Mesodermal cell (in vitro differentiated cells): Measurements from ENCODE around the gene MYCT1.

ENCODE experiments used
- H3K27ac ChIP-seq: 2 replicates; pipeline ENCODE4 v1.7.0; 2013; ENCODE audit warnings: mild to moderate bottlenecking, low read depth, low read length, moderate library complexity; ENCODE audit not compliant: severe bottlenecking
- H3K36me3 ChIP-seq: 2 replicates; pipeline ENCODE4 v1.7.1; 2013; ENCODE audit warnings: mild to moderate bottlenecking, low read length, moderate library complexity; ENCODE audit not compliant: control insufficient read depth, insufficient read depth
- H3K4me1 ChIP-seq: one replicate; pipeline ENCODE4 v1.7.1; 2013; ENCODE audit warnings: mild to moderate bottlenecking, low read length; ENCODE audit not compliant: insufficient read depth, control insufficient read depth, poor library complexity, severe bottlenecking
- H3K4me3 ChIP-seq: 2 replicates; pipeline ENCODE4 v1.7.0; 2013; ENCODE audit warnings: low read length, control low read depth, mild to moderate bottlenecking; ENCODE audit not compliant: insufficient read depth, poor library complexity, severe bottlenecking; ENCODE audit errors: extremely low read depth
- H3K9me3 ChIP-seq: 2 replicates; pipeline ENCODE4 v1.7.1; 2013; ENCODE audit warnings: mild to moderate bottlenecking, low read length, moderate library complexity; ENCODE audit not compliant: control insufficient read depth
- WGBS, 2 experiments: methylation state at CpG; one replicate each; pipeline ENCODE4 v1.1.5; 2013; ENCODE audit warnings: missing lambda C conversion rate in 2 of 2; ENCODE audit not compliant: insufficient coverage in 2 of 2; 5-methylcytosine and 5-hydroxymethylcytosine counted together

The MYCT1 gene

DNA sequence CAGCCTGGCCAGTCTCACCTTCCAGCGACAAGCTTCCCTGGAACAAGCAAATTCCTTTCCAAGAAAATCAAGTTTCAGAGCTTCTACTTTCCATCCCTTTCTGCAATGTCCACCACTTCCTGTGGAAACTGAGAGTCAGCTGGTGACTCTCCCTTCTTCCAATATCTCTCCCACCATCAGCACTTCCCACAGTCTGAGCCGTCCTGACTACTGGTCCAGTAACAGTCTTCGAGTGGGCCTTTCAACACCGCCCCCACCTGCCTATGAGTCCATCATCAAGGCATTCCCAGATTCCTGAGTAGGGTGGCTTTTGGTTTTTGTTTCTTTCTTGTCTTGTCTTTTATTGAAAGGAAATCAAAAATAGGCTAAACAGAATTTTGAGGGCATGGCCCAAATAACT is 24.3 kb downstream of the MYCT1 start:
- 83 to 100% methylated on average over 1 to 3 of the region's 4 CpGs for WGBS, 2 experiments
- H3K9me3 ChIP-seq, result no peaks in the 10 kb centered on the region

GRCh38 chr6:152723398-152723797 is 25.7 kb downstream of the MYCT1 start:
- 57 to 100% methylated on average over 1 of the region's 1 CpG for WGBS, 2 experiments
- Histone ChIP-seq H3K27ac (no peak overlapping the region), H3K4me1 (peaks cover 7% of the 10 kb centered on the region), H3K9me3 (no peaks in the 10 kb centered on the region), H3K36me3 (no peaks in the 10 kb centered on the region), H3K4me3 (no peak overlapping the region)

More for the DNA sequence above, 24.3 kb downstream of the MYCT1 start:
- H3K36me3 ChIP-seq, result no peaks in the 10 kb centered on the region
- peaks cover 7% of the 10 kb centered on the region for H3K4me1 ChIP-seq
- no peak overlapping the region for H3K4me3 ChIP-seq
- H3K27ac ChIP-seq, result no peak overlapping the region

DNA sequence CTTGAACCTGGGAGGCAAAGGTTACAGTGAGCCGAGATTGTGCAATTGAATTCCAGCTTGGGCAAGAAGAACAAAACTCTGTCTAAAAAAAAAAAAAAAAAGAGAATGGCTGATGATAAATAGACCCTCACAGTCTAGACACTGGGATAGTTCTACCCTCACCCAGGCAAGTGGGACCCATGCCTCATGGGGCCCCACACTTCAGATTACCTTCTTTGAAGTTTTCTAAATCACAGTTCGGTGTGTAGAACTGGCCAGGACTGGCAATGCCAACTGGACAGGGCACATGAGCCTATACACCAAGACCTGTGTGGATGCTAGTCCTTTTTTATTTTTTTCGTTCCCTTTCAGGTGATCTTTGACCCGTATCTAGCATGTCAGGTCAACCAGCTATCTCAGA is 28.6 kb downstream of the MYCT1 start:
- Histone ChIP-seq H3K9me3 (no peaks in the 10 kb centered on the region), H3K4me3 (no peak overlapping the region), H3K4me1 (peaks cover 7% of the 10 kb centered on the region), H3K36me3 (no peaks in the 10 kb centered on the region), H3K27ac (no peak overlapping the region)
- 69 to 91% methylated on average over 3 to 4 of the region's 4 CpGs for WGBS, 2 experiments

DNA sequence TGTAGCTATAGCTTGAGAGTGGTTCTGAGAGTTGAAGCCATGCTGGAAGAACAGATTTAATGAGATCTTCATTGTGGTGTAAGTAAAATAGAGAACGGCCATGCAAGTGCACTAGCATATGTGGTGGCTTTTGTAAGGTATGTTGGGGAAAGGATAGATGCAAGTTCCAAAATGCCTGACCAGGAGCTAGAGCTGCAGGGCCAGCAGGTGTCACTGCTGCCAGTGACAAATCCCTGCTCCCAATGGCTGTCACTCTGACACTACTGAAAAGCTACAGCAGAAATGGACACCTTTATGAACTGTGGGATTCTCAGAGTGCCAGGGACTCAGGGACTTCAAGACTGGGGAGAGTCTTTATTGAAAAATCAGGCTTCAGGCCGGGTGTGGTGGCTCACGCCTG is 29.8 kb downstream of the MYCT1 start:
- no peak overlapping the region for H3K4me3 ChIP-seq
- no peak overlapping the region for H3K27ac ChIP-seq
- 89% methylated on average over 3 of the region's 3 CpGs for WGBS, 2 experiments
- no peaks in the 10 kb centered on the region for H3K9me3 ChIP-seq
- H3K36me3 ChIP-seq, result no peaks in the 10 kb centered on the region
- H3K4me1 ChIP-seq, result no peaks in the 10 kb centered on the region

- H3K4me1 ChIP-seq, result no peaks in the 10 kb centered on the region
- no peaks in the 10 kb centered on the region for H3K36me3 ChIP-seq
- WGBS, 2 experiments, result no CpG with 5 or more reads among the region's 2 CpGs
- no peak overlapping the region for H3K27ac ChIP-seq
- no peak overlapping the region for H3K4me3 ChIP-seq
- H3K9me3 ChIP-seq, result peaks cover 5% of the 10 kb centered on the region
Observed at GRCh38 chr6:152734630-152735029, 36.9 kb downstream of the MYCT1 start.

GRCh38 chr6:152736687-152737273 is 39.1 kb downstream of the MYCT1 start:
- Histone ChIP-seq H3K4me3 (no peak overlapping the region), H3K27ac (no peak overlapping the region), H3K9me3 (peaks cover 5% of the 10 kb centered on the region), H3K36me3 (no peaks in the 10 kb centered on the region), H3K4me1 (no peaks in the 10 kb centered on the region)
- 67% methylated on average over 1 of the region's 2 CpGs; no CpG with 5 or more reads in 1 of the 2 experiments for WGBS, 2 experiments

GRCh38 chr6:152745509-152746171 is 47.9 kb downstream of the MYCT1 start:
- H3K4me3 ChIP-seq, result no peak overlapping the region
- no peaks in the 10 kb centered on the region for H3K9me3 ChIP-seq
- no peaks in the 10 kb centered on the region for H3K4me1 ChIP-seq
- no peaks in the 10 kb centered on the region for H3K36me3 ChIP-seq
- WGBS, 2 experiments, result 79 to 82% methylated on average over 2 to 4 of the region's 4 CpGs
- H3K27ac ChIP-seq, result peak overlapping the region; percentile 0

- Histone ChIP-seq H3K4me1 (no peaks in the 10 kb centered on the region), H3K36me3 (no peaks in the 10 kb centered on the region), H3K4me3 (no peak overlapping the region), H3K9me3 (no peaks in the 10 kb centered on the region), H3K27ac (peak overlapping the region; percentile 0)
- no CpG with 5 or more reads among the region's 2 CpGs for WGBS, 2 experiments
Observed at GRCh38 chr6:152746172-152746553, 48.5 kb downstream of the MYCT1 start.

GRCh38 chr6:152748843-152749242 is 51.1 kb downstream of the MYCT1 start:
- Histone ChIP-seq H3K4me3 (no peak overlapping the region), H3K4me1 (no peaks in the 10 kb centered on the region), H3K27ac (no peak overlapping the region), H3K36me3 (no peaks in the 10 kb centered on the region), H3K9me3 (no peaks in the 10 kb centered on the region)
- no CpG with 5 or more reads among the region's 1 CpG for WGBS, 2 experiments

GRCh38 chr6:152749336-152749735 is 51.6 kb downstream of the MYCT1 start:
- Histone ChIP-seq H3K36me3 (no peaks in the 10 kb centered on the region), H3K4me1 (no peaks in the 10 kb centered on the region), H3K27ac (no peak overlapping the region), H3K9me3 (no peaks in the 10 kb centered on the region), H3K4me3 (no peak overlapping the region)
- WGBS, 2 experiments, result no CpG with 5 or more reads among the region's 1 CpG

DNA sequence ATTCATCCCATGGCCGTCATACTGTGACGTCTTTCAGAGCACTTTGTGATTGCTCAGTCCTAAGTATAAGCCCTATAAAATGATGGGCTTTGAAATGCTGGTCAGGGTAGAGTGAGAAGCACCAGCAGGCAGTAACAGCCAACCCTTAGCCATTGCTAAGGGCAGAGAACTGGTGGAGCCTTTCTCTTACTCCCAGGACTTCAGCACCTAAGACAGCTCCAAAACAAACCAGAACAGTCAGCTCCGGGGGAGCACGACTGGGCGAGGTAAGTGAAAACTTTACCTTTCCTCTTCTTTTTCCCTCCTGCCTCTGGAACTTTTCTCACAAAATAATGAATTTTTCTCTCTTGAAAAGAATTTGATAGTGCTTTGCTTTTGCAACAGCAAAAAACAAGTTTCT is 53.0 kb downstream of the MYCT1 start, which contains the start of gene VIP:
Gene VIP (plus strand): TSS at position 104 of the 400 bp plus-strand sequence. CDS start 1,381 bp downstream, outside the sequence.
- Histone ChIP-seq H3K36me3 (no peaks in the 10 kb centered on the region), H3K9me3 (no peaks in the 10 kb centered on the region), H3K4me1 (no peaks in the 10 kb centered on the region), H3K27ac (no peak within 1 kb of the TSS), H3K4me3 (no peak within 1 kb of the TSS)
- no CpG with 5 or more reads among the region's 5 CpGs for WGBS, 2 experiments
